Measurements from ENCODE around the gene ANKRD30B.
"Not testable (repeated sequence)": the region's sequence is repeated elsewhere in the genome, so short reads cannot be mapped to it uniquely, and the experiment has no call there.

The ANKRD30B gene

DNA sequence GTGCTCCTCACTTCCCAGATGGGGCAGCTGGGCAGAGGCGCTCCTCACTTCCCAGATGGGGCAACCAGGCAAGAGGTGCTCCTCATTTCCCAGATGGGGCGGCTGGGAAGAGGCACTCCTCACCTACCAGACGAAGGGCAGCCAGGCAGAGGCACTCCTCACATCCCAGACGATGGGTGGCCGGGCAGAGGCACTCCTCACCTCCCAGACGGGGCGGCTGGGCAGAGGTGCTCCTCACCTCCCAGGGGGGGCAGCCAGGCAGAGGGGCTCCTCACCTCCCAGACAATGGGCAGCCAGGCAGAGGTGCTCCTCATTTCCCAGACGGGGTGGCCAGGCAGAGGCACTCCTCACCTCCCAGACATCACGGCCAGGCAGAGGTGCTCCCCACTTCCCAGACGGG is 110.5 kb downstream of the ANKRD30B start:
- DNase-seq: not testable (repeated sequence)

GRCh38 chr18:14859995-14860394 is 112.0 kb downstream of the ANKRD30B start:
- not testable (repeated sequence) for DNase-seq

GRCh38 chr18:14866426-14866825 is 118.5 kb downstream of the ANKRD30B start:
- DNase-seq: not testable (repeated sequence)

DNA sequence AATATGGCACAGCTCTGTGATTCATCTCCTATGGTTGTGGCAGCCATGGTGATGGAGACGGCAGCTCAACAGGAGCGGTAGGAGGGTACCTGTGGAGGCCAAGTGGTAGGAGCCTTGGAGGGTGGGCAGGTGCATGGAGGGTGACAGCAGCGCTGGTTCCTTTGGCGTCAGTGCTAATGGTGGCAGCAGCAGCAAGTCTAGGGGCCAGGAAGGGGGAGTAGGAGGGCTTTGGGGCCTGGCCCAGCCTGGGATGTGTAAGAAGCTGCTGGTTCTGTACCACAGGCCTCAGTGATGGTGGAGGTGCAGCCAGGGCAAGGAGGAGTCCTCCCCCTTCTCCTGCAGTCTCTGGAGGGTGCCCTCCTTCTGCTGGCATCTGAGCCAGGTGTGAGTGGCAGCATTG is 120.0 kb downstream of the ANKRD30B start:
- not testable (repeated sequence) for DNase-seq

GRCh38 chr18:14868825-14869224 is 120.9 kb downstream of the ANKRD30B start:
- not testable (repeated sequence) for DNase-seq

GRCh38 chr18:14878826-14879225 is 130.9 kb downstream of the ANKRD30B start:
- DNase-seq: not testable (repeated sequence)

GRCh38 chr18:14900435-14900834 is 152.5 kb downstream of the ANKRD30B start:
- DNase-seq: no peak
